ENCODE measurements around the gene SBK2.

The SBK2 gene

DNA sequence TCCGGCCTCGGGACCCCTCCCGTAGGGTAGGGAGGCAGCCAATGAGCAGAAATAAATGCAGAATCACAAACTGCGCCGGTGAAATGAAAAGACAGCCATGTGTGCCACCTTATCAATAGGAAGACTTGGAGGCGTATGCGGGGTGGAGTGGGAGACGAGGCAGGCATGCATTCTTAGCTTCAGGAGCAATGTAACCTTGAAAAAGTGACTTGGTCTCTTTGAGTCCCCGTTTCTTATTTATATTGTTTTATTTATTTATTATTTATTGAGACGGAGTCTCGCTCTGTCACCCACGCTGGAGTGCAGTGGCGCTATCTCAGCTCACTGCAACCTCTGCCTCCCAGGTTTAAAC is 32.7 kb downstream of the SBK2 start:
- peak overlapping the region; percentile 98 for H2AFZ ChIP-seq (ENCODE audit: low read depth, low read length, severe bottlenecking)
- no peaks in the 10 kb centered on the region for H3K9me3 ChIP-seq (ENCODE audit: insufficient read depth, low read length)
- TF ChIP-seq EZH2phosphoT487 (conservative IDR thresholded peaks at IDR 0.05; ENCODE audit: low read length) = no peak
- TF ChIP-seq, protein P1, sequence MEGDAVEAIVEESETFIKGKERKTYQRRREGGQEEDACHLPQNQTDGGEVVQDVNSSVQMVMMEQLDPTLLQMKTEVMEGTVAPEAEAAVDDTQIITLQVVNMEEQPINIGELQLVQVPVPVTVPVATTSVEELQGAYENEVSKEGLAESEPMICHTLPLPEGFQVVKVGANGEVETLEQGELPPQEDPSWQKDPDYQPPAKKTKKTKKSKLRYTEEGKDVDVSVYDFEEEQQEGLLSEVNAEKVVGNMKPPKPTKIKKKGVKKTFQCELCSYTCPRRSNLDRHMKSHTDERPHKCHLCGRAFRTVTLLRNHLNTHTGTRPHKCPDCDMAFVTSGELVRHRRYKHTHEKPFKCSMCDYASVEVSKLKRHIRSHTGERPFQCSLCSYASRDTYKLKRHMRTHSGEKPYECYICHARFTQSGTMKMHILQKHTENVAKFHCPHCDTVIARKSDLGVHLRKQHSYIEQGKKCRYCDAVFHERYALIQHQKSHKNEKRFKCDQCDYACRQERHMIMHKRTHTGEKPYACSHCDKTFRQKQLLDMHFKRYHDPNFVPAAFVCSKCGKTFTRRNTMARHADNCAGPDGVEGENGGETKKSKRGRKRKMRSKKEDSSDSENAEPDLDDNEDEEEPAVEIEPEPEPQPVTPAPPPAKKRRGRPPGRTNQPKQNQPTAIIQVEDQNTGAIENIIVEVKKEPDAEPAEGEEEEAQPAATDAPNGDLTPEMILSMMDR (IDR thresholded peaks at IDR 0.05; ENCODE audit: insufficient read depth, low read length, poor library complexity, severe bottlenecking) = no peak
- H3K79me2 ChIP-seq (ENCODE audit: insufficient read depth, low read length) = no peaks in the 10 kb centered on the region
- peak overlapping the region; percentile 66 for H3K4me2 ChIP-seq (ENCODE audit: low read depth, low read length, poor library complexity, severe bottlenecking)
- H3K9ac ChIP-seq (ENCODE audit: low read length) = peak overlapping the region; percentile 53; the same call in 1 of the 2 replicates
- no peaks in the 10 kb centered on the region for H3K36me3 ChIP-seq (ENCODE audit: low read length)
- H3F3A ChIP-seq (ENCODE audit: insufficient read depth) = no peaks in the 10 kb centered on the region
- no peaks in the 10 kb centered on the region for H4K20me1 ChIP-seq (ENCODE audit: low read depth, low read length)
- no peak overlapping the region for H3K4me3 ChIP-seq (ENCODE audit: insufficient read depth, low read length, poor library complexity, severe bottlenecking)
- H3K27me3 ChIP-seq (ENCODE audit: low read length) = no peaks in the 10 kb centered on the region
- no peaks in the 10 kb centered on the region for H3K9me2 ChIP-seq (replicated peaks; ENCODE audit: insufficient read depth, low read length)
- no peak overlapping the region for H3K27ac ChIP-seq (ENCODE audit: low read depth, low read length)

DNA sequence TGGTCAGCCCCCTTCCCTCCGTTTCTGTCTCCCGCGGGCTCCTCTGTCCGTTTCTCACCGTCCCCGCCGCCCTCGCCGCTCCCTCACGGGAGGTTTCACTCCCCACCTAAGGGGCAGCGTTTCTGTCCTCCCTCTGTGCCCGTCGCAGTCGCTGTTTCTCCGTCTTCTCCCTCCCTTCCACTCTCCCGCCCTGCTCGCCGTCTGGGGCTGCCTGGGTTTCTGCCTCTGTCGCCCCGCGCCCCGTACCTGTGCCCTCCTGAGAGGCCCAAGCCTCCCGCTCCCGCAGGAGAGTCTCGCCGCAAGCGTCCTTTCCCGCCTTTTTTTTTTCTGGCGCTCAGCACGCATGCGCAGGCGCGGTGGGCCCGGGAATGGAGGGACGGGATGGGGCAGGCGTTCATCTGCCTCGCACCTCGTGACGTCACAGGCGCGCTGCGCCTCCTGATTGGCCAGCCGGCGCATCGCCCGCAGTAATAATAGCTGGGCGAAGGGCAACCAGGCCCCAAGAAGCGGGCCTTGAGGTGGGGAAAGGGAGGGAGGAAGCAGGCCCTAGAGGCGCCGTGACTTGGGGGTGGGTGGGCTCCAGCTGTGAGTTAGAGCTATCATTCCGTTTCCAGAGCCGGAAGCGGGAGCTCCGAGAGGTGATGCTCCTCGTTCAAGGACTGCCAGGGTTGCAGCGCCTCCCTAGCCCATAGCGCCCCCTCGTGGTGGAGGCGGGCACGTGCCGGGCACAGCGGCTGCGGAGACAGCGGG is 33.3 kb downstream of the SBK2 start:
- Histone ChIP-seq H2AFZ (ENCODE audit: low read depth, low read length, severe bottlenecking) (peak overlapping the region; percentile 98), H4K20me1 (ENCODE audit: low read depth, low read length) (no peaks in the 10 kb centered on the region), H3K9me2 (replicated peaks; ENCODE audit: insufficient read depth, low read length) (no peaks in the 10 kb centered on the region), H3K4me3 (ENCODE audit: insufficient read depth, low read length, poor library complexity, severe bottlenecking) (peak overlapping the region; percentile 54), H3K79me2 (ENCODE audit: insufficient read depth, low read length) (no peaks in the 10 kb centered on the region), H3K9ac (ENCODE audit: low read length) (peak overlapping the region; percentile 53), H3F3A (ENCODE audit: insufficient read depth) (no peaks in the 10 kb centered on the region), H3K36me3 (ENCODE audit: low read length) (no peaks in the 10 kb centered on the region), H3K9me3 (ENCODE audit: insufficient read depth, low read length) (no peaks in the 10 kb centered on the region), H3K27me3 (ENCODE audit: low read length) (no peaks in the 10 kb centered on the region), H3K4me2 (ENCODE audit: low read depth, low read length, poor library complexity, severe bottlenecking) (peak overlapping the region; percentile 66), H3K27ac (ENCODE audit: low read depth, low read length) (no peak overlapping the region)
- TF ChIP-seq, protein P1 (IDR thresholded peaks at IDR 0.05; ENCODE audit: insufficient read depth, low read length, poor library complexity, severe bottlenecking) = peak; percentile 94
- no peak for TF ChIP-seq EZH2phosphoT487 (conservative IDR thresholded peaks at IDR 0.05; ENCODE audit: low read length)

DNA sequence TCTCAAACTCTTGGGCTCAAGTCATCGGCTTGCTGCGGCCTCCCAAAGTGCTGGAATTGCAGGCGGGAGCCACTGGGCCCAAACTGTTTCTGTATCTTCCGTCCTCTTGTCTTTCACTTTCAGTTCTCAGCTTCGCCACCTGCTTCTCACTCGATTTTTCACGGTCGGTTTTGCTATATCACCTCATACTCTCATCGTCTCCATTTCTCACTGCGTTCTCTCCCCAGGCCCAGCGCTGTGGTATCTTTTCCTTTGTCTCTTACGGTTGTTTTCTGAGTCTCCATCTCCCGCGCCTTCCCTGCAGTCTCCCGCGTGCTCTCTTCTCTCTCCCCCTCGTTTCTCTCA is 33.8 kb downstream of the SBK2 start:
- H3K9me3 ChIP-seq (ENCODE audit: insufficient read depth, low read length) = no peaks in the 10 kb centered on the region
- H3K9ac ChIP-seq (ENCODE audit: low read length) = no peak overlapping the region
- H4K20me1 ChIP-seq (ENCODE audit: low read depth, low read length) = no peaks in the 10 kb centered on the region
- no peak overlapping the region for H3K4me2 ChIP-seq (ENCODE audit: low read depth, low read length, poor library complexity, severe bottlenecking)
- H3K36me3 ChIP-seq (ENCODE audit: low read length) = no peaks in the 10 kb centered on the region
- no peaks in the 10 kb centered on the region for H3K79me2 ChIP-seq (ENCODE audit: insufficient read depth, low read length)
- no peak overlapping the region for H3K4me3 ChIP-seq (ENCODE audit: insufficient read depth, low read length, poor library complexity, severe bottlenecking)
- no peaks in the 10 kb centered on the region for H3K9me2 ChIP-seq (replicated peaks; ENCODE audit: insufficient read depth, low read length)
- no peaks in the 10 kb centered on the region for H3K27me3 ChIP-seq (ENCODE audit: low read length)
- H3K27ac ChIP-seq (ENCODE audit: low read depth, low read length) = no peak overlapping the region
- peak overlapping the region; percentile 98 for H2AFZ ChIP-seq (ENCODE audit: low read depth, low read length, severe bottlenecking)
- no peak for TF ChIP-seq EZH2phosphoT487 (conservative IDR thresholded peaks at IDR 0.05; ENCODE audit: low read length)
- H3F3A ChIP-seq (ENCODE audit: insufficient read depth) = no peaks in the 10 kb centered on the region

DNA sequence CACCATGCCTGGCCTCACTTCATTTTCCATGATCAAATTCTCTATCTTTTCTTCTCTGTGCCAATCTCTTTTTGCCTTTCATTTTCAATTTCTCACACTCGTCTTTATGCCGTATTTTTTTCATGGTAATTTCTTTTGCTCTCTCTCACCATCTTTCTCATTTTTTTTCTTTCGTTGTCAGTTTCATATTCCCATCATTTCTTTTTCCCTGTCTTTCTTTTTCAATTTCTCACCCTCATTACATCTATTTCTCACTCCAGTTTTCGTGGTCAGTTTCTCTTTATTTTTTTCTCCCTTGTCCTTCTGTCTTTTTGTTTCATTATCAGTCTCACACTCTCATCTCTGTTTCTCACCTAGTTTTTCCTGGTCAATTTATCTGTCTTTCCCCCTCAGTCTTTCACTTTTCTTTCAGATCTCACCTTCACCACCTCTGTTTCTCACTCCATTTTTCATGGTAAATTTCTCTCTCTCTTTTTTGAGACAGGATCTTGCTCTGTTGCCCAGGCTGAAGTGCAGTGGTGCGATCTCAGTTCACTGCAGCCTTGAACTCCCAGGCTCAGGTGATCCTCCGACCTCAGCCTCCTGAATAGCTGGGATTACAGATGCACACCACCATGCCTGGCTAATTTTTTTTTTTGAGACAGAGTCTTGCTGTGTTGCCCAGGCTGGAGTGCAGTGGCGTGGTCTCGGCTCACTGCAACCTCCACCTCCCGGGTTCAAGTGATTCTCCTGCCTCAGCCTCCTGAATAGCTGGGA is 34.6 kb downstream of the SBK2 start:
- no peaks in the 10 kb centered on the region for H3K9me2 ChIP-seq (replicated peaks; ENCODE audit: insufficient read depth, low read length)
- no peak for TF ChIP-seq EZH2phosphoT487 (conservative IDR thresholded peaks at IDR 0.05; ENCODE audit: low read length)
- no peaks in the 10 kb centered on the region for H3K79me2 ChIP-seq (ENCODE audit: insufficient read depth, low read length)
- no peaks in the 10 kb centered on the region for H3K36me3 ChIP-seq (ENCODE audit: low read length)
- H3K9me3 ChIP-seq (ENCODE audit: insufficient read depth, low read length) = no peaks in the 10 kb centered on the region
- no peak overlapping the region for H2AFZ ChIP-seq (ENCODE audit: low read depth, low read length, severe bottlenecking)
- no peaks in the 10 kb centered on the region for H4K20me1 ChIP-seq (ENCODE audit: low read depth, low read length)
- H3K4me2 ChIP-seq (ENCODE audit: low read depth, low read length, poor library complexity, severe bottlenecking) = no peak overlapping the region
- H3K9ac ChIP-seq (ENCODE audit: low read length) = no peak overlapping the region
- no peak overlapping the region for H3K27ac ChIP-seq (ENCODE audit: low read depth, low read length)
- H3K4me3 ChIP-seq (ENCODE audit: insufficient read depth, low read length, poor library complexity, severe bottlenecking) = no peak overlapping the region
- no peaks in the 10 kb centered on the region for H3F3A ChIP-seq (ENCODE audit: insufficient read depth)
- H3K27me3 ChIP-seq (ENCODE audit: low read length) = no peaks in the 10 kb centered on the region
